ENCODE measurements around the gene GRM7.

Gene GRM7

DNA sequence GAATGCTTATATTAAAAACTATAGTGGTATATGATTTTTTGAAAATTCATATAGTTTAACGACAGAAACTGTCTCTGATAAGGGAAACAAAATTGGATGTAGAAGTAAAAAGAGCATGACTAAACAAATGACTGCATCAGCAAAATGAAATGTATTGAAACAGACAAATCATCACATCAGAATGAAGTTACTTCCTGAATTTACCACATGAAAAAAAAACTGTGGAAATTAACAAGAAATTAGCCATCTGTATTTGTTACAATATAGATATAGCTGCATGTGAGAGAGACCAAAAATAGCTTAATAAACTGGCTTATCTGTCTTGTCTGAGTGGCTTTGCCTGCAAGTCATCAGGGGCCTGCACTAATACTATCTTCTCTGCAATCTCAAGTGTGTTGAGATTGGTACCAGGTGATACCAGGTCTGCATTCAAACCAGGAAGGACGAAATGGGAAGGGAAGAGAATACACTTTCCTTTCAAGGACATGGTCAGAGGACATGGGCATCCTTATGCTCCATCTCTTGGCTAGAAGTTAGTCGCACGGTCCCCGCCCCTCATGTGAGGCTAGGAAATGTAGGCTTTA is 388.7 kb downstream of the GRM7 start:
- DNase-seq, result no peak

DNA sequence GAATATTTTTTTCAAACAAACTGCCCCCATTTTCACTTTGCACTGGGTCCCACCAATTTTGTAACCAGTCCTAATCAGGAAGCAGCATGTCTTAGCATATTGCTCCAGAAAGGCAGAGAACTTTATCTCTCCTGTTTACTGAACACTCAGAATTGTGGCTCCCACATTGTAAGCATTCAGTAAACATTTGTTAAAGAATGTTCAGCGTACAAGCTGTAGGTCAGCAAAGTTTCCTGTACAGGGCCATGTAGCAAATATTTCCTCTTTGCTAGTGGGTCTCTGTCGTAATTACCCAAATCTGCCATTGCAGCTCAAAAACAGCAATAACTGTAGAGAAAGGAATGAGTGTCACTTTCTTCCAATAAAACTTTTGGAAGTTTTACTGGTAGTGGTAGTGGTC is 393.3 kb downstream of the GRM7 start:
- no peak for DNase-seq

DNA sequence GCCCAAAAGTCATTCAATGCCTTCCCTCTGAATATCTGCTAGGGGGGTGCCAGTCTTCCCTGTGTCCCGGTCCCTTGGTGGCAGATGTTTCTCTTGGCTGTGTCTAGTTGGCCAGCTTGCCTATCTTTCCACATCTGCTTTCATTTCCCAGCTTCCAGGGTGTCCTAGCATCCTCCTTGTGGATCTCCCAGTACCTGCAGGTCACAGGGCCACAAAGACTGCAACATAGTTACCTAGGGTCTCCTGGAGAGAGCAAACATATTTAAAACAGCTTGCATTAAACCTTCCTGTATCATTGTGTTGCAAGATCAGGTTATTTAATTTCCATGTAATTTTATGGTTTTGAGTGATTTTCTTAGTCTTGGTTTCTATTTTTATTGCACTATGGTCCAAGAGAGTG is 400.1 kb downstream of the GRM7 start:
- no peak for DNase-seq

- no peak for DNase-seq
Measured at GRCh38 chr3:7263347-7264195, 402.7 kb downstream of the GRM7 start.

DNA sequence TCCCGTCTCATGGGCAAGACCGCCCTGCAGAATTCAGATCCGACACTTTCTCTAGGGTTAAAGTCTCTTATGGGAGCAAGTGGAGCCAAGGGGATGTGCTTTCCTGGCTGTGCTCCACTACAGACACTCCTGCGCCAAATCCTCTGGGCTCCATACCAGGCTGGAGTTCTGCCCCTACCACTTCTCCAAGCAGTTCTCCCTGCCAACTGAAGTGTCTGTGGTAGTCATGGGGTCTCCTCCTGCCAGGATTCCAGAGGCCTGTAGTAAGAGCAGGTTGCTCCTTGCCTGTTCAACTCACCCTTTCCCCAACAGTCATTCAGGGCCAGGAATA is 403.2 kb downstream of the GRM7 start:
- DNase-seq, result no peak

- no peak for DNase-seq
Measured at GRCh38 chr3:7265736-7266135, 404.8 kb downstream of the GRM7 start.

DNA sequence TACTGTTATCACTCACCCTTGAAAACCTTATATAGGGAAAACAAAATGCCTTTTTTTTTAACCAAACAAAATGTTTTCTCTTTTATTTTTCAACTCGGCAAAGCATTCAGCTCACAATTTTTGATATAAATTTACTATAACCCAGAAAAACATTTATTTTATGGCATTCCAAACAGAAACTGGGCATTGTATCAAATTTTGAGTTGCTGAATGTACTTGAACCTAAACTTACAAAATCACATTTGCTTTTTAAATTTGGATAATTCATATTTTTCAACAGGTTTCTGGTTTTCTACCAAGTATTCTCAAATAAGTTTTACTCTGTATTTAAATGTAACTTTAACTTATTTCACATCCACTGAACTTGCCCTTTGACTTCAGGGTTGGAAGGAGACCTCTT is 405.6 kb downstream of the GRM7 start:
- DNase-seq, result no peak

DNA sequence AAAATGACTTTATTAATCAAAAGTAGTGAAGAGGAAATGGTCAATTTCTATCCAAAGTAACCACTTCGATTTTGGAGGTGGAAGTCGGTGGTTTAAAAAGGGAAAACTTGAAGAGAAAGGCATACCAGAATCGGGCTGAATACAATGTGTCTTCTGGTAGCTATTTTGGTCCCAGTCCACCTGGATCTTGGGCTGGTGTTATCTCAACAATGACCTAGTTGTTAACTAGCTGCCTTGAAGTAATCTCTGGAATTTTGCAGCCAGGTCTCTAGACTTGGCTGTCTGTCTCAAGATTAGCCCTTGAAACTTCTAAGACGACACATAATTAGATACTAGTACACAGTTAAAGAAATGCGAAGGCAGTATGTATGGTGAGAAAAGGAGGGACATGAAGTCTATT is 409.8 kb downstream of the GRM7 start:
- DNase-seq, result no peak

GRCh38 chr3:7271631-7272030 is 410.7 kb downstream of the GRM7 start:
- no peak for DNase-seq

GRCh38 chr3:7272203-7272602 is 411.3 kb downstream of the GRM7 start:
- no peak for DNase-seq

DNA sequence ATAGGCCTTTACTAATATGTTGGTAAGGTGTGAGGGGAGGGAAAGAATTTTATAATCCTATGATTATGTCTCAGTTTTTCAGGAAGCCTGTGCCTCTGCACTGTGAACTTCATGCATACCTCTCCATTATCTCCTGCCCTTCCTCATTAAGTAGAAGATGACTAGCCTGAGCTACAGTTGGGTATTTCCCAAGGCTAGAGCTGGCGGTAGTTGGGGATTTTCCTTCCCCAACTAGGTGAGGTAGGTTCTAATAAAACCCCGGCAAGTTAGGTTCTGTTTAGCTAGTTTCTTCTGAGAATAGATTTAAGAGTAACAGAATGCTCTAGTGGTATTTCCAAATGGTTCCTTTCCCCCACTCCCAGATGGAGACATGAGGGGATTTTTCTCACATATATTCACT is 414.5 kb downstream of the GRM7 start:
- DNase-seq, result no peak

DNA sequence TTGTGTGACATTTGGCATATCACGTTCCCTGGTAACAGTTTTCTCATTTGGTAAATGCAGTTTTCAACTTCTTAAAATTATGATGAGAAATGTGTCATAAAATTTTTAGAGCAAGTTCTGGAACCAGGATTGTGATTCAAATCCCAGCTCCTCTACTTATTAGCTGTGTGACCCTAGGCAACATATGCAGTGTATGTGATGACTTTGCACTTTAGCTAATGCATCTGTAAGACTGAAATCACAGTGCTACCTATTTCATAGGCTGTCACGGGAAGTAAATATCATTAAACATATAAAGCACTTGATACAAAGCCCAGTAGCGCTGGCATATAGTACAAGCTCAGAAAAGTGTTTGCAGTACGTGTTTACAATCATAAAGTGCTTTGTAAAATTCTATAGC is 419.4 kb downstream of the GRM7 start:
- no peak for DNase-seq

GRCh38 chr3:7282988-7283387 is 422.1 kb downstream of the GRM7 start:
- DNase-seq, result no peak

DNA sequence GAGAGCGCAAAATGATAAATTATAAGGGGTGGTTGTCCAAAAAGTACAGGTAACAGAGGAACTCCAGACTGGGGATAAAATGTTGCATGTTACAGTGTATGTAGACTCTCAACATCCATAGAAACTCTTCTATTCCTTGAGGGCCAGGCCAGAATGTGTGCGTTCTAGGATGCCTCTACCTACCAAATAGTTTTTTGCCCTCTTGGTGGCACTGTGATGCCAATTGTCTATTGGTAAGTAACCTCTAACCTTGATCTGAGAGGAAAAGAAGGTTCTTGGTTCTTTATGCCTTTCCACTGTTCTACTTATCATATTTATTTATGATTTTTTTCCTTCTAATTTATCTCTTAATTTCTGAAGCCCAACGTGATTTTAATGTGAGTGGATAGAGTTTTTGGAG is 424.6 kb downstream of the GRM7 start:
- DNase-seq, result no peak

DNA sequence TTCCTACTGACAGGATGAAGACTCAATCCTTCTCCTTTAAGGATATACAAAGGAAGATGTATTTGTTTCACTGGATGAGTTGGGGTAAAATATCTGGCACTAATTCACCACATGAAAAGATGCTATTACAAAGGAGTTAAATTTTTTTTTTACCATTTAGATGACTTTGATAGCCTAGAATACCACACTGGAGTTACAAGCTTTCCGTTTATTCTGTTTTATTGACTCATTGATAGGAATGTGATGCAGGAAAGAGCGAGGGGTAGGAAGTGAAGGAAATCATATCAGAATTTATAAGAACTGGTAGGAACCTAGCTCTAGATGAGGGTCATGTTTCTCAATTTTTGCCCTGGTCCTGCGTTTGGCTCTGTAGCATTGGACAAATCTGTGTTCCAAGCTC is 427.2 kb downstream of the GRM7 start:
- DNase-seq, result no peak

- DNase-seq, result no peak
Measured at GRCh38 chr3:7289121-7289520, 428.2 kb downstream of the GRM7 start.

DNA sequence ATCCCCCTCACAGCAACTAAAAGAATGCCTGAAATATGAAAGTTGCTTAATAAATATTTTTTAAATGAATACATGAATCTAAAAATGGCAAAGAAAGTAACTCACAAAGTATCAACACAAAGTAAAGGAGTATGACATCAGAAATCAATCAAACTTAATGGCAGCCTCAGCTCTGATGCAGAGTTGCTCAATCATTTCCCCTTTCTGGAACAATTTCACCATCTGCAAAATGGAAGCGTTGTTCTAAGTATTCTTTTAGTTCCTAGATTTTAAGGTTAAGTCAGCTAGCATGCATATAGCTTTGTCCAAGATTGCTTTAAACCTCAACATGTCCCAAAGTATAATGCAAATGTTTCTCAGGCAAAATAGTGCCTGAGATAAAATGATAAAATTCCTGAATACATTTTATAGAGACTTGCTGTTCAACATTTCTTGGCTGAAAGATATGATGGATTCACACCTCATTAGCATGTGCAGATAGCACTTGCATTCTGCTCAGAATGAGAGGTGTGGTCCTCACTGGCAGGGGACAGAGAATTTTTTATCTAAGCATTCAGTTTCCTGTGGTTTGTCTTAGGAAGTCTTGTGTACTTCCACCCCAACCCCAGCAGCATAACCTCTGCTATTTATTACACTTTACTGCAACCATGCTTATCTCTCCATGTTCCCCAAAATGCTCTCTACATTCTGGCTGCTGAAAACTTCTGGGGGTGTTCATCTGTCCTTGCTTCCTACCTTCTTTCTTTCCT is 429.3 kb downstream of the GRM7 start:
- peak; percentile 51 for DNase-seq

- no peak for DNase-seq
Measured at GRCh38 chr3:7292362-7292761, 431.4 kb downstream of the GRM7 start.

DNA sequence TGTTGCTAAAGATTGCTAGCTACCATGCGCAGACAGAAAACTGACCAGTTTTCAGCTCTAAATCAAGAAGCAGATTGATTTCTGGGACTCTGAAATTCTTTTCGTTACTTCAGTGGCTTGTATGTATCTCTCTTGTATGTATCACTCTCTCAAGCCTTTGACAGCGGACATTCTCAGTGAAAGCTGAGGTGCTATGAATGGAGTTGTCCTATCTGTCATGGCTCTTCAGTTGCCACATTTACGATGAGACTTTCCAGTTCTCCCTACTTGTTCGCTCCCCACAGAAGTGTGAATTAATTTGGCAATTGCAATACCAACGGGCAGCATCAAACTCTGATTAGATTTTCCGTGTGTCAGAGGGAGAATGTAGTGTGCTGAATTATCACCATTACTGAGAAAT is 432.4 kb downstream of the GRM7 start:
- no peak for DNase-seq

DNA sequence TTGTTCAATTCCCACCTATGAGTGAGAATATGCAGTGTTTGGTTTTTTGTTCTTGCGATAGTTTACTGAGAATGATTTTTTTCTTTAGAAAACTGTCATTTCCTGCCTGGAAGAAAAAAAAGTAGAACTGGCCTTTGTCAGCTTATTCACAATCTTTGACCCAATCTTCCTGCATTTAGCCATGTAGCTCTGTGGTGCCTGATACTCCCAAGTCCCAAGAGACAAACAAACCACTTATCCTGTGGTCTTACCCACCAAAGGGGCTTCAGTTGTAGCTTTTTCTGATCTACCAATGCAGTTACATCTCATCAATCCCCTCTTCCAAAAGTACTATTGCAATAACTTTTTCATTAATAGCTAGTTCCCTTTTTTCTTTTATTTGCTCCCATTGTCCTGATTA is 444.6 kb downstream of the GRM7 start:
- no peak for DNase-seq

DNA sequence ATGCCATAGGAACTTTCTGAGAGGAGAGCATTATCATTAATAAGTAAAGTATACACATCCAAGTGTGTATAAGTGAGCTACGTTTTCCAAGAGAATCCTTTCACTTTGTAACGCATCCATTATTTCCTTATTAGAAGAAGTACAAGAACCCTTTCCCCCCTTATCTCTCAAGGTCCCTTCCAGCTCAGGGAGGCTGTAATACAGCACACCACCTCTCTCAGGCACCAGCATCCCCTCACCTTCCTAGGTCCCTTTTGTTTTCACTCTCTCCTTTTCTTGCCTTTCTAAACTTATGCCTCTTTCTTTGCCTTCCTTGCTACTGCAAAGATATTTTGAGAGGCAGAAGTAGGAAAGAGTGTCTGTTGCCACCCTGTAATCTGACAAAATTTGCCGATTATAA is 446.0 kb downstream of the GRM7 start:
- DNase-seq, result no peak

- no peak for DNase-seq
Measured at GRCh38 chr3:7307410-7307809, 446.5 kb downstream of the GRM7 start.

DNA sequence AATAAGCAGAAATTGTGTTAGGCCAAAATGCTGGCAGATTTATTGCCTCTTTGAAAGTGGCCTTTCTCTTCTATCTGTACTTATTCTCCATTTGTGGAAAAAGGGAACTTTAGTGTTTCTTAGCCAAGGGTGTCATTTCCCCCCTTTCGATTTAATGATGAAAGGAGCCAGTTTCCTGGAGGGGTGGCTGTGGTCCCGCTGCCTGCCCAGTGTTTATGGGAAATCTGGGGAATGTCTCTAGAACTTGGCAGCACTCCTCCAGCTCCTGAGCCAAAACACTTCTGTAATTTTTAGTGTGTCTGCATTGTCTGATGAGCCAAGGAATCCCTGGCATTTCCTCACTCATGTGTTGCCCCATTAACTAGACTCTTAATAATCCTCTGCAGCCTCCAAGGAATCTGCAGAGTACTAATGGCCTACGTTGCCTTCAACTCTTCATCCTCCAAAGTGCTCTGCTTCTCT is 448.8 kb downstream of the GRM7 start:
- no peak for DNase-seq

GRCh38 chr3:7315037-7315436 is 454.1 kb downstream of the GRM7 start:
- DNase-seq, result no peak

Data from KG1 (cell line).